Stomach (tissue), 9 donors: Measurements from ENCODE around the gene GUCY1A1. TPM values are rescaled to one million over a fixed set of nuclear protein-coding genes. Genes with fewer than 3 reads are reported as not detected.

Experiments
- DNase-seq, 2 donors: peaks; one replicate each; pipeline versions ENCODE4 v3.0.0 to v3.0.0-alpha.2; 2013 to 2019
- H3K27ac ChIP-seq, 5 donors: fragments of 200-600 bp in 4 of 5; sonication (generic) in 4 of 5; one replicate each; pipeline ENCODE4 v1.5.1; 2013 to 2019; ENCODE audit warnings: mild to moderate bottlenecking in 1 of 5, moderate library complexity in 1 of 5
- H3K27me3 ChIP-seq, 3 donors: fragments of 200-600 bp; sonication (generic); one replicate each; pipeline ENCODE4 v1.5.1; 2017 to 2019; ENCODE audit warnings: mixed run types in 1 of 3
- H3K36me3 ChIP-seq, 4 donors: fragments of 200-600 bp; sonication (generic); 1 replicate in 3 of 4; 2 replicates in 1 of 4; pipeline ENCODE4 v1.5.1; 2016 to 2019
- H3K4me1 ChIP-seq, 4 donors: fragments of 200-600 bp; sonication (generic); one replicate each; pipeline ENCODE4 v1.5.1; 2016 to 2019
- H3K4me3 ChIP-seq, 4 donors: fragments of 200-600 bp; sonication (generic) in 3 of 4; one replicate each; pipeline ENCODE4 v1.5.1; 2016 to 2019; ENCODE audit warnings: mild to moderate bottlenecking in 1 of 4
- H3K9me3 ChIP-seq, 4 donors: fragments of 200-600 bp; sonication (generic); one replicate each; pipeline ENCODE4 v1.5.1; 2016 to 2019
- EP300 ChIP-seq: sonication (generic); formaldehyde crosslinking; IDR thresholded peaks from one replicate; pipeline ENCODE4 v1.6.1; 2017; ENCODE audit warnings: antibody characterized with exemption
- POLR2A ChIP-seq, 4 donors: fragments of 450-650 bp; IDR thresholded peaks; one replicate each; pipeline ENCODE4 v1.6.1; 2016; ENCODE audit warnings: antibody characterized with exemption in 4 of 4, control low read depth in 2 of 4, mild to moderate bottlenecking in 1 of 4, moderate library complexity in 1 of 4
- POLR2AphosphoS5 ChIP-seq, 3 donors: sonication (generic); formaldehyde crosslinking; IDR thresholded peaks; one replicate each; pipeline ENCODE4 v1.6.1; 2016; ENCODE audit warnings: antibody characterized with exemption in 3 of 3
- WGBS, 5 donors: extraction: QIAGEN DNeasy Blood & Tissue Kit in 3 of 5; methylation state at CpG; one replicate each; pipeline versions ENCODE4 v1.1.5 to v1.1.7; 2013 to 2018; 5-methylcytosine and 5-hydroxymethylcytosine counted together
- intact Hi-C: fragments of 100-400 bp; cut with DNase I; formaldehyde crosslinking; loops from one replicate; pipeline ENCODE4 v1.15.1; 2023; ENCODE audit warnings: low total_unique reads
- polyA plus RNA-seq, 3 donors: library from polyadenylated mRNA; stranded (reverse); fragments of 200-250 nt; gene quantifications; one replicate each; pipeline ENCODE4 v1.2.3, GENCODE V29; 2013
- total RNA-seq, 5 donors: library from RNA; depleted of rRNA; stranded (reverse); fragments of >200 nt; gene quantifications; one replicate each; pipeline versions ENCODE4 v1.1.0 to v1.2.3, GENCODE V29; 2014 to 2016
- TF ChIP-seq, protein P1 (sequence below), 7 experiments: fragments of 450-650 bp in 4 of 7; fragments of 200-600 bp in 3 of 7; sonication (generic) in 3 of 7; IDR thresholded peaks; one replicate each; pipeline ENCODE4 v1.5.1; 2016 to 2019; ENCODE audit warnings: antibody characterized with exemption in 7 of 7, control low read depth in 2 of 7, mild to moderate bottlenecking in 1 of 7
- donor health status: healthy with polysubstance abuse.
- donor health status: Bipolar disorder and iron deficiency.
- donor health status: healthy.

The GUCY1A1 gene
- total and polyA plus RNA-seq, 8 donors, result 4.1 to 49.1 (median 12.2) TPM

DNA sequence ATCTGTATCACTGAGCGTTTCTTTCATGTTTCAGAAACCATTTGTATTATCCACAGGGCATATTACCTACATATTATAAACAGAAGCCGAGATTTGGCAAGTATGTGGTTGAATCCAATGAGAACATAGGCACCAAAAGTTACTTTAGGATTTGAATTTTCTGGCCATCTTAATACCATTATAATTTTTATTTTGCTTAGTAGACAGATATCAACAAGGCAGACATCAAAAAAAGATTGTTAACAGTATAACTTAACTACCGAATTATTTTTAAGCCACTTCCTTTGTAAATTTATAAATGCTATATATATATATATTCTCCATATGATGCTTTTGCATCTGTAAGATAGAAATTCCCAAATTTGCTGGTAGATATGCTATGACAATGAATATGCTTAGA is 94.4 kb downstream of the GUCY1A1 start:
- intact Hi-C loops, result no loop called here
- Histone ChIP-seq H3K27ac (peak overlapping the region in 1 of 5 donors; percentile 92), H3K27me3 (peaks cover 0 to 16% (median 15%) of the 10 kb centered on the region in 3 donors), H3K4me1 (peaks cover 10 to 45% (median 26%) of the 10 kb centered on the region in 4 donors), H3K9me3 (no peaks in the 10 kb centered on the region), H3K36me3 (no peaks in the 10 kb centered on the region), H3K4me3 (peak overlapping the region in 2 of 4 donors; percentile 77 to 80)
- WGBS, 5 donors, result 70 to 93% (median 89%) methylated on average over 3 of the region's 3 CpGs
- TF ChIP-seq, protein P1, sequence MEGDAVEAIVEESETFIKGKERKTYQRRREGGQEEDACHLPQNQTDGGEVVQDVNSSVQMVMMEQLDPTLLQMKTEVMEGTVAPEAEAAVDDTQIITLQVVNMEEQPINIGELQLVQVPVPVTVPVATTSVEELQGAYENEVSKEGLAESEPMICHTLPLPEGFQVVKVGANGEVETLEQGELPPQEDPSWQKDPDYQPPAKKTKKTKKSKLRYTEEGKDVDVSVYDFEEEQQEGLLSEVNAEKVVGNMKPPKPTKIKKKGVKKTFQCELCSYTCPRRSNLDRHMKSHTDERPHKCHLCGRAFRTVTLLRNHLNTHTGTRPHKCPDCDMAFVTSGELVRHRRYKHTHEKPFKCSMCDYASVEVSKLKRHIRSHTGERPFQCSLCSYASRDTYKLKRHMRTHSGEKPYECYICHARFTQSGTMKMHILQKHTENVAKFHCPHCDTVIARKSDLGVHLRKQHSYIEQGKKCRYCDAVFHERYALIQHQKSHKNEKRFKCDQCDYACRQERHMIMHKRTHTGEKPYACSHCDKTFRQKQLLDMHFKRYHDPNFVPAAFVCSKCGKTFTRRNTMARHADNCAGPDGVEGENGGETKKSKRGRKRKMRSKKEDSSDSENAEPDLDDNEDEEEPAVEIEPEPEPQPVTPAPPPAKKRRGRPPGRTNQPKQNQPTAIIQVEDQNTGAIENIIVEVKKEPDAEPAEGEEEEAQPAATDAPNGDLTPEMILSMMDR (IDR thresholded peaks at IDR 0.05), result no peak
- TF ChIP-seq POLR2AphosphoS5 (IDR thresholded peaks at IDR 0.05) (no peak), POLR2A (IDR thresholded peaks at IDR 0.05) (no peak), EP300 (no peak)
- DNase-seq, result no peak

DNA sequence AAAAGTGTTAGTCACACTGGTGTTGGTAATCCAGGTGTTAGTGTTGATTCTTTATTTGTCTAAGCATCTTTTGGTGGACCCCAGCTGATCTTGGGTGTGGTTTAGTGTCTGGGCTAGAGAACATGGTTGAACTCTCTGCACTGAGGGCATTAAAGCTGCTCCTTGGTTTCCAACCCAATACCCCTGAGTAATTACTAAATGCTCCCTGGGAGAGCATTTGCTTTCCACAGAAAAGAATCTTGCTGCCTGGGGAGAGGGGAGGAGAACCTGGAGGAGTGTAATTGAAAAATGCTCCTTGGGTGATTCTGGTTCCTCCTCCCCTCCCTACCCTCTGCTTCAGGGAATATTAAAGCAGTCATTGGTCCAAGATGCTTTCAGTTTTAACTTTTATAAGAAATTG is 95.3 kb downstream of the GUCY1A1 start:
- Histone ChIP-seq H3K27me3 (peaks cover 0 to 16% (median 15%) of the 10 kb centered on the region in 3 donors), H3K4me1 (peaks cover 10 to 45% (median 26%) of the 10 kb centered on the region in 4 donors), H3K9me3 (no peaks in the 10 kb centered on the region), H3K4me3 (no peak overlapping the region), H3K36me3 (no peaks in the 10 kb centered on the region), H3K27ac (peak overlapping the region in 4 of 5 donors; percentile 6 to 34 (median 18))
- DNase-seq, result peak in 1 of 2 donors; percentile 42
- TF ChIP-seq EP300 (no peak), POLR2A (IDR thresholded peaks at IDR 0.05) (no peak), POLR2AphosphoS5 (IDR thresholded peaks at IDR 0.05) (no peak)
- TF ChIP-seq, protein P1 (IDR thresholded peaks at IDR 0.05), result no peak
- intact Hi-C loops, result no loop called here

DNA sequence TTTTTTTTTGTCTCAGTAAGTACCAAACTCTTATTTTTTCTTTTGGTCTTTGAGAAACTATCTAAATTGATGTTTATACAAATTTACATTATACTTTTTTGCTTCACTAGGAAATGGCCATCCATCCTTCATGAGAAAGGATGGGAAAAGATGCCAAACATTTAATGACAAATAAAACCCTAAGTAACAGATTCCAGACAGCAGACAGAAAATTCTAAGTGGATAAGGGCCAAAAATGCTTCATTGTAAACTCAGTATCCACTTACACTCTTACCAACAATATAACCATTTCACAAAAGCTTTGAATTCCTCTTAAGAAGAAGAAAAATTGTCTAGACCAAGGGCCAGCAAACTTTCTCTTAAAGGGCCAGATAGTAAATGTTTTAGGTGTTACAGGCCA is 95.7 kb downstream of the GUCY1A1 start:
- TF ChIP-seq EP300 (no peak), POLR2AphosphoS5 (IDR thresholded peaks at IDR 0.05) (no peak), POLR2A (IDR thresholded peaks at IDR 0.05) (no peak)
- TF ChIP-seq, protein P1 (IDR thresholded peaks at IDR 0.05), result no peak

DNA sequence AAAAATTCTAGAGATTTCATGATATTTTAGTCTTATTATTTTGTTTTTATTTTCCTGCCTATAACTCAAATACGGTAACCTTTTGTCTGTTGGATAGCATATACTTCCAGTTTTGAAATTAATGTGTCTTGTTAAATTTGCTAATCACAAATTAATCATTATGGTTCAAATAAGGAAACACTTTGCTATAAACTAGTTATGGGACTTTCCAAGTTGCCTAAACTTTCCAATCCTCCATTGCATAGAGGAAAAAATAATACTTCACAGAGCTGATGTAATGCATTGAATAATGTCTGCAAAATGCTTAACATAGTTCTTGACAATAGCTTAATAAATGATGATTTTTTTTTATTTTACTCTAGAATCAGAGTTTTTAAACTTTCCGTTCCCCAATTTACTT is 96.9 kb downstream of the GUCY1A1 start:
- 71 to 91% (median 80%) methylated on average over 2 of the region's 2 CpGs for whole genome bisulfite sequencing, 5 donors
- intact Hi-C loops, result no loop called here
- TF ChIP-seq POLR2A (IDR thresholded peaks at IDR 0.05) (no peak), POLR2AphosphoS5 (IDR thresholded peaks at IDR 0.05) (no peak), EP300 (no peak)
- TF ChIP-seq, protein P1 (IDR thresholded peaks at IDR 0.05), result no peak
- Histone ChIP-seq H3K36me3 (no peaks in the 10 kb centered on the region), H3K9me3 (no peaks in the 10 kb centered on the region), H3K27ac (no peak overlapping the region), H3K4me1 (peaks cover 11 to 39% (median 24%) of the 10 kb centered on the region in 4 donors), H3K4me3 (no peak overlapping the region), H3K27me3 (peaks cover 0 to 15% (median 15%) of the 10 kb centered on the region in 3 donors)
- DNase-seq, result no peak

More for the DNA sequence above, 95.7 kb downstream of the GUCY1A1 start:
- Histone ChIP-seq H3K27me3 (peaks cover 0 to 16% (median 15%) of the 10 kb centered on the region in 3 donors), H3K4me3 (no peak overlapping the region), H3K36me3 (no peaks in the 10 kb centered on the region), H3K9me3 (no peaks in the 10 kb centered on the region), H3K27ac (peak overlapping the region in 4 of 5 donors; percentile 6 to 34 (median 18)), H3K4me1 (peaks cover 10 to 45% (median 26%) of the 10 kb centered on the region in 4 donors)
- DNase-seq, result no peak
- intact Hi-C loops, result no loop called here
